Cortex of kidney (tissue), 1 donor: ENCODE results near the gene ZNF474.

Source experiments
- DNase-seq: peaks from one replicate; lab custom pipeline; 2025; lab: John Stamatoyannopoulos, UW

The ZNF474 gene

DNA sequence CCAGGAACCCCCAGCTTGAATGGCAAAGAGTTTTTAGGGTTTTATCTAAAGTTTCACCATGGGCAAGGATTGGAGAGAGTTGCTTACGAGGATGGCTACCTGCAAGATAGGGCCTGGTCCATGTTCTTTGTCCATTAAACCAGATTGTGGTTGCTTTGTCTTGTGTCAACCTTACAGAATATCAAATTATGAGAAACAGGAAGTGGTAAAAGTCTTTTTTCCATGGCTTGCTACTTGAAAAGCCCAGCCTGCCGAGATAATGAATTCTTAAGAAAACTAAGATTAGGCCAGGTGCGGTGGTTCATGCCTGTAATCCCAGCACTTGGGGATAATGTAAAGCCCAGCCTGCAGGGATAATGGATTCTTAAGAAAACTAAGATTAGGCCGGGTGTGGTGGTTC, 24.4 kb downstream of the ZNF474 start:
- DNase-seq, result no peak

DNA sequence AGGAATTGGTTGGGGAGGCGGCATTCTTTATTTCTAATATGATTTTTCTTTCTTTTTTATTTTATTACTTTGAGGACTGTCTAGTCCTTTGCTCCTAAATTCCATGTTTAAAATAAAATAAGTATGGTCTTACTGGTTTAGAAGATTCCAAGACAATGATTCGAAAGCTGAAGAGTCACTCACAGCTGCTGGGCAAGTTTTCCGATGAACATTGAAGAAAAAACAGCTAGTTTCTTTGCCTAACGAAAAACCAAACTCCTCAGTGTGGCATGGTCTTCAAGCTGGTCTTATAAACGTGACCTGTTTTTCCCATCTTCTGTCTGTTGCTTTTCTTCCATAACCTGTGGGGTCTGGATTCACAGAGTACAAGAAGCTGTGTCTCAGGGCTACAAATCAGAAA, 25.1 kb downstream of the ZNF474 start:
- no peak for DNase-seq

DNA sequence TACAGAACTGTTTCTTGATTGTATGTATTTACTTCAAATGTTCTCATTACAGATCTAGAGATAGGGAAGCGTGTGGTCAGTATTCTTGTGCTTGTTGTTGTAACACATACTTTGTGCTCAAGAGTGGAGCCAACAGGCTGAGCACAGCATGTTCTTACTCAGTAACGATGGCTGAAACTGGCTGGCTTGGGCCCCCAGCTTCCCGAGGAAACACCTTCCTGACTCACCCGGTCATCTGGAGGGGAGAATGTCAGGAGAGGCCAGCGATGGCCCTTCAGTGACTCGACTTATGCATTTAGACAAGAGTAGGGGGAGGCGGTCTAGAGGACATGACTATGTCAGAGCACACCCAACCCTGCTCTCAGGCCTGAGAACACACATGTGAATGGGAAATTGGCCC, 25.6 kb downstream of the ZNF474 start:
- no peak for DNase-seq

DNA sequence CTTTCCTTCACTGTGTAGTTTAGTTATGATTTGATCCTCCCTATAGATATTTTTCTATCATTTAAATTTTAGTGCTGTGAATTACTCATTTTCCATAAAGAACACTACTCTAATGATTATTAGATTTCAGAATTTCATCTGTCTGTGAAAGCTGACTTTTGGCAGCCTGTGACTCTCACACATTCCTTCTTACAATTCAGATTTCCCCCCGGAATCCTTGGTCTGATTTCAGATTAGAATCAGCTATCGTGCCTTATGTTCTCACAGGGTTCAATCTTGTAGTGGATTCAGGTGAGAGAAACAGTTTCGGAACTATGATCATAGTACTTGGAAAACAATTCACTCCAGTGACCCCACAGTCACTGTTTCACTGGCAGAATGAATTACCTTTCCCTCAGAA, 26.2 kb downstream of the ZNF474 start:
- DNase-seq, result no peak

DNA sequence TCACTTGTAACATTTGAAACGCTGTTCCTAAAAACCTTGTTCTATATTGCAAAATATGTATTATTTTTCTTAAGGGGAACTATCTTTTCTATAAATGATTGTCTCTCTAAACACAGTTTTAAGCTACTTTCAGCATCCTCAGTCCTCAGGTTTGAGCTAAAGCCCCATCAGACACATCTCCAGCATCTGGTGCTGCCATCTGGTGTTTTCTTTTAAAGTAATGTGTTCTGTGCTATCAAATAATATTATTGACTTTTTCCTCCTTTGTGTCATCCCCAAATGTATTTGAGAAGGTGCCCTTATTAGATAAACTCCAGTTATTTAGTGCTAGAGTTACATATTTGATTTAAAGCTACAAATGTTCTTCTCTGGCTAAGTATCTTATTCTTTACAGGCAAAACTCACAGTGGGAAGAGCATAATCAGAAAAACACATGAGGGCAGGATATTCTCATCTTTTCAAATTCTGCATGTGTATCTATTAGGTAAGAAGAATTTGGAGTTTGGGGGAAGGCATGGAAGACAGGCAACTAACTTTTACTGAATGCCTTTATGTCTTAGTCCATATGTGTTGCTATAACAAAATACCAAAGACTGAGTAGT, 27.5 kb downstream of the ZNF474 start:
- DNase-seq, result no peak

DNA sequence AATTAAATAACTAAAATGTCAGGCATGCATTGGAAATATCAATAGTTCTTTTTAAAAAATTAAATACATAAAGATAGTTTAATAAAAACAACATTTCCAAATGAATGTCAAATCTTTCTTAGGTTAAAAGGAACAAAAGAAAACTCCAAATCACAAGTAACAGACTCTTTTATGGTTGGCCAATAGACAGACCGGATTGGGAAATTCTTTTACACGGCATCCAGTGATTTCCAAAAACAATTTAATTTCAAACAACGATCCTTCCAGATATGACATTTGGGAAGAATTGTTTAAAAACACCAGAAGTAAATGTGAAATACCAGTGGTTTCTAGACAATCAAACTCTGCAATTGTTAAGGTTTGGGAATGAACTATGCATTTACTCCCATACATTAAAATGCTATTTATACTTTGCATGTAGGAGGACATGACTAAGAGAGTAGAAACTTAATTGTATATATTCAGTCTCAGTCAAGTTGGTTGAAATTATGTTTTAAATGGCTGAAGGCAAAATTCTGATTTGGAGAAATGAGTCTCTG, 32.8 kb downstream of the ZNF474 start:
- no peak for DNase-seq

DNA sequence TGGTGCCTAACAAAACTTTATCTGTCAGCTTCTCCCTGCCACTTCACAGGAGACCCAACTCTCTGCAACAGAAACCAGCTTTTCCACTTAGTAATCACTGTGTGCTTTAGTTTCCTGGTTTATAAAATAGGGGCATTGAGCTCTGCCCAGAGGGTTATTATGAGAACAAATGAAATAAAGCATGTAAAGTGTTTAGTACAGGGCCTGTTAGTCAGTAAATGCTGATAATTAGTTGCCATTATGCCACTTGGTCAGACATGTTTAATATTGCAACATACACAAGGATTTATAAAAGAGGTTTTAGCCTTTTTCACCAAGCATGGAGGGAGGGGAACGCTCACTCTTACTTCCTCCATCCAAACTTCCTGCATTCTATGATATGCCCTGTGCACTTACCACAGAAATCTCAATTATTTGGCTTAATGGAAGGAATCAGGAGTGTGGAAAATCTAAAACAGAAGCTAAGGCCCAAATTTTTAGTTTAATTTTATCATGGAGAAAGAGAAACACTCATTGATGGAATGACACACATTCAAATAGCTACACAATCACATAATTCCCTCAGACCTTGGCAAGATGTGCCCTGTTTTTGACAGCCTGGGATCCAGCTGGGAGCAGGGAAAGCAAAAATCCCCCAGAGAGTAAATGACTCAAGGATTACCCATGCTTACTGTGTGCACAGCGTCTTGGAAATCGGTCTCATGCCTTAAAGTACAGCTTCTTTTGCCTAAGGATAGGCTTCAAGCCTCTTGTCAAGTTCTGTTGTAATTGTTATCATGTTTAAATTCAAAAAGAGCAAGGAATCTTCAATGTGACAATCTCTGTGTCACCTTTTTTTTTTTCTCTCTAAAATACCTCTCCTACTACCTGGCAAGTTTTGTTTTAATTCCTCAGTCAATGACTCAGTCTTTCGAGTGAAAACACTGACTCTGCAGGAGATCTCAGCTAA, 34.0 kb downstream of the ZNF474 start:
- no peak for DNase-seq

DNA sequence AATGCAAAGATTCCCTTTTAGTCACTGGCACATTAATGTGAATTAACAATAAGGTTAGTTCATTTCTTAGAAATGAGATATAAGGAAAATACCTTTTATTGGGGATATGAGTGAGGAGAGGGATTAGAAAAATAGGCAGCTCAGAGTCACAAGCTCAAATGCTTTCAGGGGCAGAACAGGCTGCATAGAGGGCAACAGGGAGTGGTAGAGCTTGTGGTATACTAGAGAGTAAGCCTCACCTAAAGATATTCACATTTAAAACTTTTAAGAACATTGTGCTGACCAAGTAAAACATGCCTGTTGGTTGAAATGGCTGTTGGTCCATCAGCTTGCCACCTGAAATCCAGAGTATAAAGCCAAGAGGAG, 34.7 kb downstream of the ZNF474 start:
- no peak for DNase-seq

DNA sequence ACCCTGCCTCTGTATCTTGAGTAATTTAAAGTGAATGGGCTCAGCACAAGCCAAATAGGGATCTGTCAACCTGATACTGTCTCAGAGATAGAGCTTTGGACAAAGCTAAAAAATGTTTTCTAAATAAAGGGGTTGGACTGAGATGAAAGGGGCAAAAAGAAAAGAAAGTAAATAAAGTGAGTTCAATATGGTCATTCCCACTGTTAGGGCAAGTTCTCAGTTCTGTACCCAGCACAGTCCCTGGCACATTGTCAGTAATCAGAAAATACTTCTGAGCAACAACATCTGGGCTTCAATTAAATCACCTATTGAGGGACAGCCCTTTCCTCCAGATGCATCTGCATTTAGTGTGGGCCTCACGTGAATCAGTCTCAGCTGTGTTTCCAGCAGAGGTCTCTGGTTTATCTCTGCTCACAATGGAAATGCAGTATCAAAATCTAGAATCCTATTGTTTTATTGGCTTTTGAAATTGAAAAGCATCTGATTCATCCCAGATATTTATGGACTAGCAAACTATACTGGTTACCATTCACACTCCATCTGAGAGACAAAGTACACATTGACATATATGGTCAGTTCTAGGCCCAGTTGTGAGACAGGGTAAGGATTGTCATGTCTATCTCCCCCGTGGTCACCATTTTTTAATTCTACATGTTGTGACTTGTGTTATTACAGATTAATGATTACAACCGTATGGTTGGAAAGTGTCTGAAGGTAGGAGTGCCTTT, 35.6 kb downstream of the ZNF474 start:
- DNase-seq, result no peak

DNA sequence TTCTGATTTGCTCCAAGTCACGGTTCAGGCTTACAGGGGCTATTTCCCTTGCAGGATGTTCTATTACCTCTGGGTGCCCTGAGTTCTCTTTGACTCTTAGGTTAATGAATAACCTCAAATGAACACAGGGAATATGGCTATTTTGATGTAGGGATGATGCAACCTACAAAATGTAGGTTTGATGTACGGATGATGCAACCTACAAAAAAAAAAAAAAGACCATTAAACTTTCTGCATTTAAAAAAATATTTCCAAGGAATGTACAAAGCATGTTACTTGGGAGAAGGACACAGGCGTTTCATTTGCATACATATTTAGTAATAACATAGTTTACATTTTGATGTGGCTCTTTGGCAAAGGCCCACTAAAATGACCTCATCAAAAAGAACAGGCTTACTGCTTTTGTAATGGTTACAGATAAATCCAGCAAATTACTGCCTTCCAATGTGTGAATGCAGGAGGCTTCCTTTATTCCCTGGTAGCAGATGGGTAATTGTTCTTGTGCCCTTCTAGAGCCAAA, 36.3 kb downstream of the ZNF474 start:
- no peak for DNase-seq

DNA sequence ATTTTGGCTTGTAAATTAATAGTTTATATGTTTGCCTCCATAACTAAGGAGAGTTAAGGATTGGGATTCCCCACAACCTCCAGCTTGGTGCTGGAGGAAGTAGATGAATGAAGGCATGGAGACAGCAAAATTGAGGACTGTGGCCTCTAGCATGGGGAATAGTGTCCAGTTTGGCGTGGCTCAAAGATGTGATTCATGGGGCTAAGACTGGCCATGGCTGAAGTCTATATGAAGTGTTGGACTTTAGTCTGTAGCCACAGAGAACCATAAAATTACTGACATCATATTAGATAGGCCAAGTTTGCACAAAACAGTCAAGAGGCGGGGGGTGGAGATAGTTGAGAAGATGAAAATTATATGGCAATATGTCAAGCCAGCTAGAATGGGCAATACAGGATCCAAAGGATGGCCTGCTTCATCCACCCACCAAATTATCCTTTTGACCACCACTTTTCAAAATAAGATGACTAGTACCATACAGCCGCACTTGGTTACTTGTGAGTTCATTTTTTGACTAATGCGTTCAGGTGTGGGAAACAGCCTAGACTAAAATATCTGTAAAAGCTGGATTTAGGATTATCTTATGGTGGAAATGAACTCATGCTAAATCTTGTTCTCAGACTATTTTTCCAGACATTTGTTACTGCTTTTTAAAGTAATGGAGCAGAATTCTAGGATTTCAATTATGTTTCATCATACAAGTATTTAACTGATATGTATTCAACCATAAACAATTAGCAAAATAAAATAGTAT, 40.2 kb downstream of the ZNF474 start:
- DNase-seq, result no peak

DNA sequence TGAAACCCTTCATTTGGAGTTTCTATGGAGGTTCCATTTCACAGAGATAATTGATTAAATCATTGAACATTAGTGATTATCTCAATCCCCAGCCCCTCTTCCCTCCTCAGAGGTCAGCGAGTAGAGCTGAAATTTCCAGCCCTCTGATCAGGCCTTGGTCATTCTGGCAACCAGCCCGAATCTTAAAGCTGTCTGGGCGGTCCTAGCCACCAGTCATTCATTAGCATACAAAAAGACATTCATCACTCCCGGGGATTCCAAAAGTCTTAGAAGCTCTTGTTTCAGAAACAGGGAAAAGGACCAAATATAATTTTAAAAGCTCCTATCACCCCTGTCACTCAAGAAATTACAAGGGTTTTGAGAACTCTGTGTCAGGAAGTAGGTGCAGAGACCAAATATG, 41.3 kb downstream of the ZNF474 start:
- no peak for DNase-seq

DNA sequence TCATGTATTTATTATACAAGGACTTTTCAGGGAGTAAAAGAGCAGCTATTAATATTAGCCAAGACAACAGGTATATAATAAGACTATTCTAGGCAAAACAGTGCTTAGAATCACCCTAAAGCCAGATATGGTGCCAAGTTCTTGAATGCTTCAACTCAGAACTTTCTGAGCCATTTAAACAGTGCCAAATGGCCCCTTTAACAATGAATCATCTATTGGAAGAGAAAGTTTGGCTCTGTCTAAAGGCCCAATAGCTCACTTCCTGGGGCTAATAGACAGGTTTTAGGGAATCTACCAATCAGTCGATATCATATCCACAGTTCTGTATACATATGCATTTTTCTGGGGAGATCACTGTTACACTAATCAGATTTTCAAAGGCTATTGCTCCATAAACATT, 42.9 kb downstream of the ZNF474 start:
- DNase-seq, result no peak

DNA sequence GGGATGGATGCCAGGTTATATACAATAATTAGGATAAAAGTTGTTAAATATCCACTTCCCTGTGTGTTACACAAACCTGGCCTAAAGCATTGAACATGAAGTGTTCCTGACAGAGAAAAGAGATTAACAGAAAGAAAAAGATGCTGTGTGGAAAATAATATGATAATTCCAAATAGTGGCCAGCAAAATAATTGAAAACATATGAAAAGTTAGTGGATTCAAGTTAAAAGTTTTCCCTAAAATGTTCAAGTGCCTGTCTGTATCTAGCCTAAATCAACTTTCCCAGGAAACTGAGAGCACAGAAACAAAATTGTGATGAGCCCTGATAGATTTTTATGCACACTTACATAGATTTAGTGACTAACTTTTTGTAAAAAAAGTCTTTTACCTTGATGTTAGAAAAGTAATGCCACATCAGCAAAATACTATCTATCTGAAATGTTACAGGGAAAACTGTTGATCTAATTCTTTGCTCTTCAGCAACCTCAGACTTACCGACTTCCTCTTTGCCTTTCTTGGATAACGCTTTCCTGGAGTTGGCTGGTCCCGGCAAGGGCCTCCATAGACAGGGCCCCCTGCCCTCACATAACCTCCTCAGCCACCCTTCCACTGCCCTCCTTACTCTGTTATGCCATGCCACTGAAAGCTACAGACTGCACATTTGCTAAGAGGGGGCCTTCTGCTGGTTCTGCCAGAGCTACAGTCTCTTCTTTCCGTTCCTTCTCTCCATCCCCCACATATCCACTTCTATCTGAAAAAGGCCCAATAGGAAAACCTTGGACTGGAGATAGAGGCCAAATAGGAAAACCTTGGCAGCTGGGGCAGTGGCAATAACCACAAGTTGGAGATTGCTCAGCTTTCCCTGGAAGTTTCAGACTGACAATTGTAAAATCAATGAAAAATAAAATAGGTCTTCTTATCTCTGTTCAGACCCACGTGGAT, 44.4 kb downstream of the ZNF474 start:
- DNase-seq, result no peak

DNA sequence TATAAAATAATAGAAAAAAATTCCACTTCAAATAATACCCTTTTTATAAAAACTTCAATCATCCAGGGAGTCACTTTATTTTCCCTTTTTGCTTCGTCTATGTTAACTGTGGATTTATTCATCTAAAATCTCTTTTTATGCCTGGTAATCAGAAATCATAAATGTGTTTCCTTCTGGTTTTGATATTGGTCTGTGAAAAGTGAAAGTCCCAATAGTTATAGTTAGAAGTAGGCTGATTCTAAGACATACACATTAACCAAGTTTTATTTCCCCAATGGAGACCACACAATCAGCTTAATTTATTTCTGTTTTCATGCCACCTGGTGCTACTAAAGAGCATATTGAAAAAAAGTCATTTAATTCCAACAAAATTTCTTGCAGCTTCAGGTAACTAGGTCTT, 45.7 kb downstream of the ZNF474 start:
- DNase-seq, result no peak

DNA sequence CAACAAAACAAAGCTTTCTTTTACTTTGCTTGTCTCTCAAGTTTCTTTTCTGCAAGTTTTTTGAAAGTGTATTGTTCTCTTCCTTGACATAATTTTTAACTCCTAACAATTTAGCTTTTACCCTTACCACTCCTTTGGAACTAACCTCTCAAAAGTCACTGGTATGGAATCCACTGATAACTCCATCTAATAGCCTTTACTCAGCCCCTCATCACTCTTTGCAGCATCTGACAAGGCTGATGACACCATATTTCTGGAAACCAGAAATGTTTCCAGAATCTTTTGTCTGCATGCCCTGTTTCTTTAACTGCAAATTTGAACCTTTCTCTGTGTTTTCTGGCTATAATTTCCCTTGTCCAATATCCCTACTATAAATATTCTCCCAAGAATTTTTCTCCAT, 46.5 kb downstream of the ZNF474 start:
- no peak for DNase-seq

DNA sequence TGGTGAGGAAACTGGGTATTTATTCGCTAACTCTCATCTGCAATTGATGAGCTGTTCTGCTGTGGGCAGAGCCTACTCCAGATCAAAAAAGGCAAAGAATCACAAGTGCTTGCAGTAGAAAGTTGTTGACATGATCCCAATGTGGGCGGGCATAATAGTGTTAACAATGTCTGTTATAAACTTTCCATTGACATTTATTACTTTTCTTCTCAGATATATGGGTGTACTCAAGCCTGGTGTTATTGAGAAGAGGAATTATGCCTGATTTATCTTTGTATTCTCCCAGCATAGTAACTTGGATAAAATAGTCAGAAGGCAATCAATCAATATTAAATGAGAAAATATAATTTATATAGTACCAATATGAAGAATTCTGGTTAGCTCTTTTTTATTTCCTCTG, 47.8 kb downstream of the ZNF474 start:
- DNase-seq, result no peak

DNA sequence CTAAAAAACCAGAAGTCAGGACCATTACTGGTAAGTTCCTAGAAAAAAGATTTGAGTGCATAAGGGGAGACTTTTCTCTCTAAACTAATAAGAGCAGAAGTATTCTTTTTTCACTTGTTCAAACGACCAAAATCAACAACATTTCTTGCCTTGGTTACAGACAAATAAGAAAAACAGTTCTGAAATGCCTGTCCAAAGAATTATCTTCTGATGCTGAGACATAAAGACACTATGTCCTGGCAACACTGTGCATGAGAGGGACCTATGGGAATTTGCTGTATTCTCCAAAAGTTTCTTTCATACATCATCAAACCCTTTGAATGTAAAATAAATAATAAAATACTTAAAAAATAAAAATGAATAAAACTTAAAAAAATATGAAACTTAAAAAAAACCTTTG, 50.4 kb downstream of the ZNF474 start:
- no peak for DNase-seq

DNA sequence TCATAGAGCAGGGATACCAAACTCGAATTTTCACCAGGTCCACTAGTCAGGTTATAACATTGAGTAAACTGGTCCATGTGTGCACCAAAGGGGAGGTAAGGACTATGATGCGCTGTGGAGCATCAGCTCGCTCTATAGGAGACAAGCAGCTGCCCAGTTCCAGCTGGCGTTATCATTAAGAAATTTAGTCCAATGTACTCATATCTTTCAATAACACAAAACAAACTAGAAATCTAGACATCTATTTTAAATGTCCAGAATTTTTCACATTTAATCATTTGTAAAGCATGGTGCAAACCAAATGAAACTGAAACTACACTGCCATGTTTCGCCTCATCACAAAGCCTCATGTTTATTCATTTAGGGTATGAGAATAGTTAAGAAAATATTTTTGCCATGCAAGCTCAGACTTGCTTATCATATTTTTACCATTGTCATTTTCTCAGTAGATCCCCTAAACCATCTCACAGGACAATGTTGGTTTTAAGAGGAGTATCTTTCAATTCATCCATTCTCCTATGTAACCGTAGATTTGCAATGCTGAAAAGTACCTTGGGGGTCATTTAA, 50.9 kb downstream of the ZNF474 start:
- no peak for DNase-seq

DNA sequence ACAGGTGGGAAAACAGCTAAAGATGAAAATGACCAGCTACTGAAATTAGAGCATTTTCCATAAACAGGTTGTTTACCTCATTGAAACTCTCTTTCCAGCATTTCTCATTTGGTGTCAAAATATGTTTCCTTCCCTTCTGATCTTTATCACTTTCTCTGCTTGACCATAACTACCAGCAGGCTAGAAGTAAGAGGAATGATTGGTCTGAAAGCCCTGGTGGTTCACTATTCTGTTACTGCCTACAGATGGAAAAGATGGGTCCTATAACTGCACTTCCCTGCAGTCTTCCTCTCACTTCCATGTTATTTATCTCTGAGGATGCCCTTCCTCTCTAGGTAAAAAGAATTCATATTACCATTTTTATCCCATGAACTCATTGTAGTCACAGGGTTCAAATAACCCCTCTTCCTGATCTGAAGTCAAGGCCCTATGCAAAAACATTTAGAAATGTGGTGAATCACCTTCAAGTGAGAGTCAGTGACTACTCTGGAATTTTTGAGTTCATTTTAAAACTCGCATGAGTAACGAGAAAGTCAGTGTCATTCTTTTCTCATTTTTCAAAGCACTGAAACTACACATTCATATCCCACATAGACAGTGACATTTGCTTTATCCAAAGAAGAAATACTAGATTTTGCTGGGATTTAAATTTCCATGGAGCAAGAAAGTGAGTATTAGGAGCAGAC, 51.7 kb downstream of the ZNF474 start:
- DNase-seq, result no peak
